T-helper 2 cell treated with Interferon-gamma antibody and Interleukin-4, amounts not matched to agents 100 ng/mL and 5 ng/mL, for 36 hours (primary cell): ENCODE results near the gene STK11IP. TPM values are rescaled to one million over a fixed set of nuclear protein-coding genes. Genes with fewer than 3 reads are reported as not detected.

Experiments
- intact Hi-C: fragments of 100-400 bp; cut with micrococcal nuclease; formaldehyde crosslinking; loops from one replicate; pipeline ENCODE4 v1.15.1; 2023
- total RNA-seq: library from RNA; stranded (reverse); gene quantifications from 2 replicates; pipeline ENCODE4 v1.2.3, GENCODE V29; 2022

Gene STK11IP
- total RNA-seq, 1 donor from 2014 or later, result 32.9 TPM

GRCh38 chr2:219613461-219614070, 15.9 kb downstream of the STK11IP start:
- intact Hi-C loops, result no loop called here

- intact Hi-C loops, result no loop called here
Observed at GRCh38 chr2:219614076-219614860, 16.6 kb downstream of the STK11IP start.

- intact Hi-C loops, result no loop called here
Observed at GRCh38 chr2:219615036-219615435, 17.4 kb downstream of the STK11IP start.

GRCh38 chr2:219615894-219616293, 18.2 kb downstream of the STK11IP start:
- intact Hi-C loops, result no loop called here

GRCh38 chr2:219616550-219616949, 18.9 kb downstream of the STK11IP start:
- intact Hi-C loops, result no loop called here

GRCh38 chr2:219618733-219619122, 21.1 kb downstream of the STK11IP start:
- intact Hi-C loops, result no loop called here

- intact Hi-C loops, result no loop called here
Observed at GRCh38 chr2:219619235-219619634, 21.6 kb downstream of the STK11IP start.

- intact Hi-C loops, result no loop called here
Observed at GRCh38 chr2:219620546-219620945, 22.9 kb downstream of the STK11IP start.

- intact Hi-C loops, result no loop called here
Observed at GRCh38 chr2:219621935-219622334, 24.3 kb downstream of the STK11IP start.

GRCh38 chr2:219622472-219622871, 24.8 kb downstream of the STK11IP start:
- intact Hi-C loops, result no loop called here

GRCh38 chr2:219624565-219624964, 26.9 kb downstream of the STK11IP start:
- intact Hi-C loops, result no loop called here

- intact Hi-C loops, result no loop called here
Observed at GRCh38 chr2:219625179-219625578, 27.5 kb downstream of the STK11IP start.

- intact Hi-C loops, result no loop called here
Observed at GRCh38 chr2:219626540-219626939, 28.9 kb downstream of the STK11IP start.

- intact Hi-C loops, result no loop called here
Observed at GRCh38 chr2:219627103-219628100, 29.7 kb downstream of the STK11IP start, which contains the start of gene SLC4A3. TSS of gene SLC4A3 (plus strand) at chr2:219627630. CDS start at chr2:219627993, 363 bp downstream.

GRCh38 chr2:219628235-219628985, 30.8 kb downstream of the STK11IP start:
- intact Hi-C loops, result no loop called here

- intact Hi-C loops, result no loop called here
Observed at GRCh38 chr2:219628986-219629901, 31.6 kb downstream of the STK11IP start.

GRCh38 chr2:219629976-219630695, 32.5 kb downstream of the STK11IP start:
- intact Hi-C loops, result no loop called here

GRCh38 chr2:219630770-219631405, 33.2 kb downstream of the STK11IP start:
- intact Hi-C loops, result no loop called here
